NCI-H526 treated with DMSO at 0.1 percent for 48 hours (cell line): Measurements from ENCODE around the gene PPP1R12C.
A peak's percentile ranks its signal among the peaks of the same experiment; 100 is the strongest.
"Not testable (repeated sequence)": the region's sequence is repeated elsewhere in the genome, so short reads cannot be mapped to it uniquely, and the experiment has no call there.

ENCODE experiments used
- DNase-seq: peaks from one replicate; lab custom pipeline; 2025; lab: John Stamatoyannopoulos, UW

The PPP1R12C gene

DNA sequence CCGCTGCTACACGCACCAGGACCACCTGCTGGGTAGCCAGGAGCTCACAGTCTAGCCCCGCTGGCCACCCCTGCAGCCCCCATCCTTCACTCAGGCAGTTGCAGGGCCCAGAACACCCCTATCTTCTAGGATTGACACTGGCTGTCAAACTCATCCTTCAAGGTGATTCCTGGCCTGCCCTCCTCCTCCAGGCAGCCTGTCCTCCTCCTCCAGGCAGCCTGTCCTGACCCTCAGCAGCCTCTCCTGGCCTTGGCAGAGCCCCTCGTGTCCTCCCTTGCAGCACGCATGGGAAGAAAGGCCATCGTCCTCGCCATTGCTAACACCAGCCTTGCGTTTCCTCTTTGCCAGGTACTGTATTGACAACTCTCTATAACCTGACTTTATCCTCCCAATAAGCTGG, 45.5 kb downstream of the PPP1R12C start:
- no peak for DNase-seq

GRCh38 chr19:55071129-55071502, 46.3 kb downstream of the PPP1R12C start:
- DNase-seq, result no peak

- DNase-seq, result no peak
These were observed 46.8 kb downstream of the PPP1R12C start for GRCh38 chr19:55070466-55071128.

- DNase-seq, result no peak
These were observed 47.6 kb downstream of the PPP1R12C start for GRCh38 chr19:55069865-55070197.

- DNase-seq, result peak; percentile 52
These were observed 48.2 kb downstream of the PPP1R12C start for GRCh38 chr19:55068950-55069864.

DNA sequence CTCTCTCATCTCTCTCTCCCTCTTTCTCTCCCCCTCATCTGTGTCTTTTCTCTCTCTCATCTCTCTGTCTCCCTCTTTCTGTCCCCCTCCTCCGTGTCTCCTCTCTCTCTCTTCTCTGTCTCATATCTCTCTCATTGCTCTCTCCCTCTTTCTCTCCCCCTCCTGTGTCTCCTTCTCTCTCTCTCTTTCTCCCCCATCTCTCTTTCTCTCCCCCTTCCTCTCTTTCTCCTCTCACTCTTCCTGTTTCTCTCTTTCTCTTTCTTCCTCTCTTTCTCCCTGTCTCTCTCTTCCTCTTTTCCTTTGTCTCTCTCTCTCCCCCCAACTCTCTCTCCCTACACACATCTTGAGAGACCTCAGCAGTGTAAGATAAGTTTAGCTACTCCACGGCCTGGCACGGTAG, 49.6 kb downstream of the PPP1R12C start:
- DNase-seq, result no peak

GRCh38 chr19:55066107-55066709, 51.2 kb downstream of the PPP1R12C start:
- no peak for DNase-seq

GRCh38 chr19:55065516-55065915, 51.9 kb downstream of the PPP1R12C start:
- not testable (repeated sequence) for DNase-seq

- no peak for DNase-seq
These were observed 54.0 kb downstream of the PPP1R12C start for GRCh38 chr19:55063492-55063843.

DNA sequence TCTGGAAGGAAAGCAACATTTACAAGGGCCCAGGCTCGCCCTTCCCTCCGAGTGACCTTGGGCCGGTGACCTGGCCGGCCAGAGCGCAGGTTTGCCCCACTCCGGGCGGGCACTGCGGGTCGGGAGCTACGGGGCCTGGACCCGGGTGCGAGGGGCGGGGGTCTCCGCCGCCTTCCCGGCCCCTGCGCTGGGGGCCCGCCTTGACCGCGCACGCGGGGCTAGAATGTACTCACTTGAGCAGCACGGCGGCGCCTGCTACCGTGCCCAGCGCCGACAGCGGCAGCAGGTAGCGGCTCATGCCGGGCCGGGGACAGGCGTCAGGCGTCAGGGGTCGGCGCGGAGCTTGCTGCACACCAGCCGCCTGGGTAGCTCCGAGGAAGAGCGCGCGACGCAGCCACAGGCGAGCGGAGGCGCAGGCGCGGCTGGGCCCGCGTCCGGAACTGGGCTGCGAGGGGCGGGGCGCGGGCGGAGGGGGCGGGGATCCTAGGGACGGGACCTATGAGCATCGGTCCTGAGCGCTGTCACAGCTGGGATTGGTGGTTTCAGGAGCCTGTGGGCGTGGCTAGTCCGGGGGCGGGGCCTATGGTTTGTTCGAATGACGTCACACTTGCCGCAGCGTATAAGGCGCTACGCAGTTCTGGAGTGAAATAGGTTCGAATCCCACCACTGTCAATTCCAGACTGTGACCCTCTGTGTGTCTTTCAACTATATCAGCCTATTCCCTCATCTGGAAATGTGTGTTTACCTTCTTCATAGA, 54.5 kb downstream of the PPP1R12C start, which contains the start of gene RDH13:
Gene RDH13 (minus strand): TSS at position 414 of the 757 bp plus-strand sequence. CDS start 116 bp downstream, at position 298.
- DNase-seq, result peak; percentile 91

DNA sequence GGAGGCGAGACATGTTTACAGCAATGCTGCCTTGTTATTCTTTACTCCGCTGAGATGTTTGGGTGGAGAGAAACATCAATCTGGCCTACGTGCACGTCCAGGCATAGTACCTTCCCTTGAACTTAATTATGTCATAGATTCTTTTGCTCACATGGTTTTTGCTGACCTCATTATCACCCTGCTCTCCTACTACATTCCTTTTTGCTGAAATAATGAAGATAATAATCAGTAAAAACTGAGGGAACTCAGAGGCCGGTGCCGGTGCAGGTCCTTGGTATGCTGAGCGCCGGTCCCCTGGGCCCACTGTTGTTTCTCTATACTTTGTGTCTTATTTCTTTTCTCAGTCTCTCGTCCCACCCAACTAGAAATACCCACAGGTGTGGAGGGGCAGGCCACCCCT, 57.1 kb downstream of the PPP1R12C start:
- not testable (repeated sequence) for DNase-seq

DNA sequence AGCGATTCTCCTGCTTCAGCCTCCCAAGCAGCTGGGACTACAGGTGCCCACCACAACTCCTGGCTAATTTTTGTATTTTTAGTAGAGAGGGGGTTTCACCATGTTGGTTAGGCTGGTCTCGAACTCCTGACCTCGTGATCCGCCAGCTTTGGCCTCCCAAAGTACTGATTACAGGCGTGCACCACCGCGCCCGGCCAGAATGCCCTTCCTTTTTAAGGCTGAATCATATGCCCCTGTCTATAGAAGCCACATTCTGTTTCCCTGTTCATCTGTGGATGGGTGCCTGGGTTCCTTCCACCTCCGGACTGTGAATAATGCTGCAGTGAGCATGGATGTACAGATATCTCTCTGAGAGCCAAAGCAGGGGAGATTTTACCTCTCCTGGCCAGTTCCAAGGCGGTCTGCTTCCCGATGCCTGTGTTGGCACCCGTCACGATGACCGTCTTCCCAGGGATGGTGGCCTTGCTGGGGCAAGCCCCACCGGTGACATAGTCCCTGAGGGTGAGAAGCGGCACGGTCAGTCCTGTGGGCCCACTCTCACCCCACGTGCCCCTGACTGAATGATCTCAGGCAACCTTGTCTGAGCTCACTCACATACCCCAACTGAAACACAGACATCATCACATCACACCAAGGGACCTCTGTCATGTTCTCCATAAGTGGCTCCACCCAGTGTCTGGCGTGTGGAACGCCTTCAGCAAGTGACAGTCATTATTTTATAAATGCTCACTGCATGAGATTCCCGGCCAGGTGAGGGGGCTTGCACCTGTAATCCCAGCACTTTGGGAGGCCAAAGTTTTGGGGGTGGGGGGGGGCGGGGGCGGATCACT, 58.4 kb downstream of the PPP1R12C start:
- no peak for DNase-seq

GRCh38 chr19:55056827-55057226, 60.6 kb downstream of the PPP1R12C start:
- DNase-seq, result no peak

- DNase-seq, result no peak
These were observed 63.7 kb downstream of the PPP1R12C start for GRCh38 chr19:55053735-55054134.

DNA sequence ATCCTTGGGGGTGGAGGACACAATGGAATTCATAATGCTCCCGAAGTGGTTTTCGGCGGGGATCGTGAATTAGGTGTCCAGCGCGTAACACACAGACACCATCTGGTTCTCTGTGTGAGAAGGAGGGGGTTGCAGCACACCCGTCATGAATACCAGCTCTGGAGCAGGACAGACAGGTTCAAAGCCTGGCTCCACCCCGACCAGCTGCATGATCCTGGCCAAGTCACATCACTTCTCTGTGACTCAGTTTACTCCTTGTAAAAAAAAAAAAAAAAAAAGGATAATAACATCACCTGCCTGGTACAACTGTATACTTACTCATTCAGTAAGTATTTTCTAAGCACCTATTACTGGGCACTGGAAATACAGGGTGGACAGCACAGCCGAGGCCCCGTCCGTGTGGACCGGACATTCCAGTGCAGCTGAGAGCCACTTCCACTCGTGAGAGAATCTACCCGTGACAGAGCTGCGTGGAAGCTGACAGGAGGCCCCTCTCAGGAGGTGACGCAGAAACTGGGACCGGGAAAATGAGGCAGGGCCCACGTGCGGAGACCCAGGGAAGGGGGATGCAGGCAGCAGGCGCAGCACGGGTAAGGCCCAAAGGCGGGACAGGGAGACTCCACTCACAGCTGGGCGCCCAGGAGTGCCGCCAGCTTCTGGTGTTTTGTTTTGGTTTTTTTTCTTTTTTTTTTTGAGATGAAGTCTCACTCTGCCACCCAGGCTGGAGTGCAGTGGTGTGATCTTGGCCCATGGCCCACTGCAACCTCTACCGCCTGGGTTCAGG, 66.5 kb downstream of the PPP1R12C start:
- DNase-seq, result no peak

GRCh38 chr19:55048446-55048845, 69.0 kb downstream of the PPP1R12C start:
- no peak for DNase-seq

GRCh38 chr19:55047951-55048350, 69.5 kb downstream of the PPP1R12C start:
- DNase-seq, result no peak

- no peak for DNase-seq
These were observed 70.3 kb downstream of the PPP1R12C start for GRCh38 chr19:55046975-55047622.

DNA sequence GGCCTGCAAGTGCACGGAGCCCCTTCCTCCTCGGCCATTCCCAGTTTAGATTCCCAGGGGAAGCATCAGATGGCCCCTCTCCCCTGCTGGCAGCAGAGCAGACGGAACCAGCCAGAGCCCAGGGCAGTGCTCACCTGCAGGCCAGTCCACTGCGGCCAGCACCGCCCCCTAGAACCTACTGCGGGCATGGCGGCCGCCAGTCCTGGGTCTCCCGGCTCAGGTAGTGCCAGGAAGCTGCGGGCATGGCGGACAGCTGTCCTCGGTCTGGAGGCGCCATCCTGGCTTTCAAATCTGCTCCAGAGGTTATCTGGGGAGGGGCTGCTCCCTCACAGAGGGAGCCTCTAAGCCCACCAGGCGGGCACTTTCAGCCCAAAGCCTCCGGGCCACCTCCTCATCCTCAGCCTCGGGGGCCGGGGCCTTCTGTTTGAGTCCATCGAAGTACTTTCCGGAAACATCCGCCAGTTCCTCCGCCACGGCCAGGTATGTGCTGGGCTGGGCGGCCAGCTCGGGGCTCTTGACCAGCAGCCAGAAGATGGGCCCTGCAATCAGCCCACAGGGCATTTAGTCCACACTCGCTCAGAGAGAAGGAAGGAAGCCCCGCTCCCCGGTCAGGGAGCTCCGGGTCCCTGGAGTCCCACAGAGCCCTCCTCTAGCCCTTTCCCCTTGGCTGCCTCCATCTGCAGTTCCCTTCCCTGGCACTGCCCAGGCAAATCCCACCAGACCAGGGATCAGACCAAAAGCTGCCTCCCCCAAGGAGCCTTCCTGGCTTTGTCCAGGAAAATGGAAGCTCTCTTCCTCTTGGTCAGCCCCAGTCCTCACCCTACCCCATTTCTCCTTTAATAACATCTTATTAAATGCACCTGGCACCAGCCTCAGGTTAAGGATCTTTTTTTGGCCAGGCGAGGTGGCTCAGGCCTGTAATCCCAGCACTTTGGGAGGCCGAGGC, 72.4 kb downstream of the PPP1R12C start:
- DNase-seq, result no peak
